MM.1S (cell line): ENCODE measurements around the gene EFNA5.

Experiments used
- DNase-seq: peaks from one replicate; pipeline ENCODE4 v3.0.0-alpha.2; 2015
- H2AFZ ChIP-seq: fragments of 300-600 bp; sonication (generic); 2 replicates; pipeline ENCODE4 v1.6.0; 2016; ENCODE audit warnings: antibody characterized with exemption, low read length
- H3F3A ChIP-seq: fragments of 300-600 bp; sonication (generic); 2 replicates; pipeline ENCODE4 v1.6.1; 2016; ENCODE audit warnings: mild to moderate bottlenecking, antibody characterized with exemption, low read length, moderate library complexity, mixed read lengths; ENCODE audit not compliant: insufficient read depth
- H3K27ac ChIP-seq: fragments of 300-600 bp; sonication (generic); 2 replicates; pipeline ENCODE4 v1.5.1; 2016; ENCODE audit warnings: mild to moderate bottlenecking, low read length
- H3K27me3 ChIP-seq: fragments of 300-600 bp; sonication (generic); replicated peaks from 2 replicates; pipeline ENCODE4 v1.6.0; 2016; ENCODE audit warnings: low read length; ENCODE audit not compliant: insufficient read depth
- H3K36me3 ChIP-seq: fragments of 300-600 bp; sonication (generic); replicated peaks from 2 replicates; pipeline ENCODE4 v1.6.1; 2016; ENCODE audit warnings: mild to moderate bottlenecking, low read length, mixed read lengths; ENCODE audit not compliant: insufficient read depth
- H3K4me1 ChIP-seq: fragments of 300-600 bp; sonication (generic); 2 replicates; pipeline ENCODE4 v1.6.1; 2016; ENCODE audit warnings: low read length, mixed read lengths
- H3K4me2 ChIP-seq: fragments of 300-600 bp; sonication (generic); 2 replicates; pipeline ENCODE4 v1.6.0; 2016; ENCODE audit warnings: low read depth, low read length
- H3K4me3 ChIP-seq: fragments of 300-600 bp; sonication (generic); 2 replicates; pipeline ENCODE4 v1.5.1; 2016; ENCODE audit warnings: low read length, mixed read lengths
- H3K79me2 ChIP-seq: fragments of 300-600 bp; sonication (generic); 2 replicates; pipeline ENCODE4 v1.6.1; 2016; ENCODE audit warnings: mixed run types, low read length, mixed read lengths
- H3K9ac ChIP-seq: fragments of 300-600 bp; sonication (generic); 2 replicates; pipeline ENCODE4 v1.6.1; 2016; ENCODE audit warnings: low read length, mixed read lengths
- H3K9me2 ChIP-seq: fragments of 300-600 bp; sonication (generic); replicated peaks from 2 replicates; pipeline ENCODE4 v1.6.1; 2016; ENCODE audit warnings: mild to moderate bottlenecking, low read length, mixed read lengths; ENCODE audit not compliant: insufficient read depth
- H3K9me3 ChIP-seq: fragments of 300-600 bp; sonication (generic); replicated peaks from 2 replicates; pipeline ENCODE4 v1.6.1; 2016; ENCODE audit warnings: mild to moderate bottlenecking, low read length, mixed read lengths; ENCODE audit not compliant: insufficient read depth
- H4K20me1 ChIP-seq: fragments of 300-600 bp; sonication (generic); 2 replicates; pipeline ENCODE4 v1.6.1; 2016; ENCODE audit warnings: mild to moderate bottlenecking, low read length, moderate library complexity, mixed read lengths; ENCODE audit not compliant: insufficient read depth
- CTCF ChIP-seq: fragments of 300-600 bp; sonication (generic); IDR thresholded peaks from 2 replicates; pipeline ENCODE4 v1.5.1; 2016; ENCODE audit warnings: antibody characterized with exemption, low read length, mixed read lengths
- EZH2 ChIP-seq: fragments of 300-600 bp; sonication (generic); optimal IDR thresholded peaks from 2 replicates; pipeline ENCODE3; 2017; ENCODE audit warnings: low read depth, mild to moderate bottlenecking, antibody characterized with exemption, low read length, mixed read lengths
- EZH2phosphoT487 ChIP-seq: fragments of 300-600 bp; sonication (generic); IDR thresholded peaks from 2 replicates; pipeline ENCODE4 v1.6.1; 2018; ENCODE audit warnings: antibody characterized with exemption, low read length

The EFNA5 gene

GRCh38 chr5:107385708-107386107 lies 285.0 kb downstream of the EFNA5 start:
- Histone ChIP-seq H3K36me3 (no peaks in the 10 kb centered on the region), H4K20me1 (no peaks in the 10 kb centered on the region), H3K9me3 (no peaks in the 10 kb centered on the region), H3K9me2 (no peaks in the 10 kb centered on the region), H3K9ac (no peak overlapping the region), H2AFZ (no peak overlapping the region), H3K4me1 (peaks cover 27% of the 10 kb centered on the region), H3K27ac (no peak overlapping the region), H3F3A (0 out of 2 replicates have a peak, but pooled peaks cover 6% of the 10 kb centered on the region), H3K4me3 (no peak overlapping the region), H3K4me2 (no peak overlapping the region), H3K27me3 (no peaks in the 10 kb centered on the region), H3K79me2 (no peaks in the 10 kb centered on the region)
- TF ChIP-seq EZH2 = no peak
- TF ChIP-seq EZH2phosphoT487 = no peak
- no peak for TF ChIP-seq CTCF
- no peak for DNase-seq

DNA sequence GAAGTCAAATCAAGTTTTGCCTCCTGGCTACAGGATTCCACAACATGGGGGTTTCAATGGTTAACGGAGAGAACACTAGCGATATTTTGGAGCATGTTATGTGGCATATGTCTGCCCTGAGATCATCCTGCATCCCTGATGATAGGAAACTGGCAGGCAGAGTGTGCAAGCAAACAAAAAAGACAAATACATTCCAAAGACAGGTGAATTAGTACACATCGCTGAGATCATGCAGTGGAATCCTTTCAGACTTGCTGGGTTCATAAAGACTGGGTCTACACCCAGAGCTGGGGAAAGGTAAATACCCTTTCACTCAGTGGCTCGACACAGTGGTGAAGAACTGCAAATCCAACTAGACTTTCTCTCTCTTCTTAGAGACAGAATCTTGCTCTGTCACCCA lies 286.5 kb downstream of the EFNA5 start:
- Histone ChIP-seq H3K9me3 (no peaks in the 10 kb centered on the region), H4K20me1 (no peaks in the 10 kb centered on the region), H3K4me3 (no peak overlapping the region), H3K27me3 (no peaks in the 10 kb centered on the region), H3K9ac (no peak overlapping the region), H3K4me2 (no peak overlapping the region), H3F3A (0 out of 2 replicates have a peak, but pooled peaks cover 6% of the 10 kb centered on the region), H2AFZ (no peak overlapping the region), H3K79me2 (no peaks in the 10 kb centered on the region), H3K27ac (no peak overlapping the region), H3K9me2 (no peaks in the 10 kb centered on the region), H3K4me1 (peaks cover 20% of the 10 kb centered on the region), H3K36me3 (no peaks in the 10 kb centered on the region)
- no peak for DNase-seq
- TF ChIP-seq CTCF (no peak), EZH2 (no peak), EZH2phosphoT487 (no peak)

DNA sequence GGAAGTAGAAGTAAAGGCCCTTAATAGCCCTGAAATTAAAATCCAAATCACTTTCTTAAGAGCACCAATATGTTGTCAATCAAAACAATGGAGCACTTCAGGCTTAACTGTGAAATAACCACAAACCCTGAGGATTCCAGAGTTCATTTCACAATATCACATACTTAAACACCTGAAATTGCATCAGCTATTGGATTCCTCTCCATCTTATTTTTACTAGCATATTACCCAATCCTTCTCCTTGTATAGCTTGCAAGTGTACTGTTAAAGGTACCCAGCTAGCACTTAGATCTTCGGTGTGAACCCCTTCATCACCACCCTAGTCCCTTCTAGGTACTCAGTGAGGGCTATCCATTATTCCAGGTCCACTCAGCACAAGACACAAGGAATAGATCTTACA lies 287.3 kb downstream of the EFNA5 start:
- Histone ChIP-seq H3K36me3 (no peaks in the 10 kb centered on the region), H4K20me1 (no peaks in the 10 kb centered on the region), H3K4me3 (no peak overlapping the region), H3K9ac (no peak overlapping the region), H3K9me2 (no peaks in the 10 kb centered on the region), H3K9me3 (no peaks in the 10 kb centered on the region), H3K4me1 (peaks cover 12% of the 10 kb centered on the region), H2AFZ (no peak overlapping the region), H3K27me3 (no peaks in the 10 kb centered on the region), H3F3A (0 out of 2 replicates have a peak, but pooled peaks cover 1% of the 10 kb centered on the region), H3K27ac (no peak overlapping the region), H3K4me2 (no peak overlapping the region), H3K79me2 (no peaks in the 10 kb centered on the region)
- no peak for DNase-seq
- TF ChIP-seq EZH2 = no peak
- no peak for TF ChIP-seq EZH2phosphoT487
- no peak for TF ChIP-seq CTCF
